K562 (cell line): ENCODE data around the gene SSU72. TPM values are rescaled to one million over a fixed set of nuclear protein-coding genes. Genes with fewer than 3 reads are reported as not detected.
"Not testable (repeated sequence)": the region's sequence is repeated elsewhere in the genome, so short reads cannot be mapped to it uniquely, and the experiment has no call there.

Experiments used
- ATAC-seq: fragments of 200-7000 bp; cut with Tn5 transposase; 3 replicates; pipeline ENCODE4 v1.9.1; 2020; ENCODE audit warnings: moderate library complexity
- BruUV-seq: library from RNA; stranded (reverse); fragments of 400-500 nt; replicated peaks from 2 replicates; lab custom pipeline; 2021; lab: Mats Ljungman, UMichigan
- CTCF ChIA-PET: fragments of 300-600 bp; formaldehyde crosslinking; extraction: SDS; loops from one replicate; lab custom pipeline; 2021; ENCODE audit warnings: low intra/inter-chr PET ratio; lab: Yijun Ruan, JAX
- POLR2A ChIA-PET: fragments of 300-600, 350-650 bp; sonication (Branson Sonifier 250); formaldehyde crosslinking; extraction: SDS; loops from one replicate; lab custom pipeline; 2021; ENCODE audit warnings: antibody characterized with exemption, inconsistent platforms; lab: Yijun Ruan, JAX
- DNase-seq, 4 experiments: peaks; one replicate each; pipeline versions ENCODE4 v3.0.0 to v3.0.0-alpha.2; 2011 to 2018; ENCODE audit warnings: low spot score in 3 of 4, mixed read lengths in 3 of 4; ENCODE audit errors: extremely low read depth in 1 of 4
- FAIRE-seq: peaks from 2 replicates; lab custom pipeline; 2011; peaks lifted over from hg19 to GRCh38; lab: Jason Lieb, UNC
- H2AFZ ChIP-seq: 2 replicates; pipeline ENCODE4 v1.6.0; 2011; ENCODE audit warnings: low read depth, low read length, control low read depth, inconsistent platforms
- H3K27ac ChIP-seq: fragments of 200-600 bp; 3 replicates; pipeline ENCODE4 v1.8.0; 2011; ENCODE audit warnings: low read depth, mild to moderate bottlenecking, control low read depth, inconsistent platforms, low read length, moderate library complexity, mixed read lengths; ENCODE audit errors: extremely low read depth
- H3K27me3 ChIP-seq, 2 experiments: fragments of 300-600 bp in 1 of 2; 2 replicates in 1 of 2; 3 replicates in 1 of 2; pipeline versions ENCODE4 v1.6.0 to v1.8.0; 2011; ENCODE audit warnings: inconsistent platforms in 2 of 2, low read length in 2 of 2, mild to moderate bottlenecking in 1 of 2, mixed read lengths in 1 of 2, moderate library complexity in 1 of 2; ENCODE audit not compliant: control insufficient read depth in 2 of 2, insufficient read depth in 2 of 2
- H3K36me3 ChIP-seq: fragments of 300-600 bp; 3 replicates; pipeline ENCODE4 v1.8.0; 2011; ENCODE audit warnings: mild to moderate bottlenecking, low read length, inconsistent platforms; ENCODE audit not compliant: control insufficient read depth, insufficient read depth
- H3K4me1 ChIP-seq, 2 experiments: fragments of 200-600 bp in 1 of 2; replicated peaks in 1 of 2; 2 replicates in 1 of 2; 3 replicates in 1 of 2; pipeline versions ENCODE4 v1.5.1 to v1.8.0; 2011; ENCODE audit warnings: inconsistent platforms in 2 of 2, low read length in 2 of 2, mild to moderate bottlenecking in 1 of 2, mixed read lengths in 1 of 2, moderate library complexity in 1 of 2; ENCODE audit not compliant: control insufficient read depth in 2 of 2, insufficient read depth in 2 of 2
- H3K4me2 ChIP-seq: 2 replicates; pipeline ENCODE4 v1.6.1; 2011; ENCODE audit warnings: low read length, control low read depth, inconsistent platforms, mixed read lengths; ENCODE audit not compliant: insufficient read depth
- H3K4me3 ChIP-seq: fragments of 200-600 bp; sonication (generic), shearing (Covaris generic); 2 replicates; pipeline ENCODE4 v1.5.1; 2016; ENCODE audit warnings: control low read depth, inconsistent platforms
- H3K79me2 ChIP-seq: fragments of 200-600 bp; 3 replicates; pipeline ENCODE4 v1.8.0; 2011; ENCODE audit warnings: low read length, inconsistent platforms; ENCODE audit not compliant: control insufficient read depth, insufficient read depth
- H3K9ac ChIP-seq, 2 experiments: 2 replicates each; pipeline versions ENCODE4 v1.6.0 to v1.6.1; 2011; ENCODE audit warnings: low read depth in 2 of 2, low read length in 2 of 2, control low read depth in 1 of 2, inconsistent platforms in 1 of 2, mild to moderate bottlenecking in 1 of 2, mixed read lengths in 1 of 2; ENCODE audit not compliant: insufficient read depth in 1 of 2
- H3K9me1 ChIP-seq: one replicate; pipeline ENCODE4 v1.6.0; 2011; ENCODE audit warnings: inconsistent platforms, mild to moderate bottlenecking, low read length, moderate library complexity; ENCODE audit not compliant: control insufficient read depth, insufficient read depth
- H3K9me3 ChIP-seq: replicated peaks from 2 replicates; pipeline ENCODE4 v1.5.1; 2011; ENCODE audit warnings: low read depth, low read length, inconsistent platforms; ENCODE audit not compliant: control insufficient read depth, insufficient read depth
- H4K20me1 ChIP-seq: replicated peaks from 2 replicates; pipeline ENCODE4 v1.6.1; 2011; ENCODE audit warnings: low read length, inconsistent platforms, mixed read lengths; ENCODE audit not compliant: control insufficient read depth, insufficient read depth
- ARID1B ChIP-seq: fragments of 450-650 bp; IDR thresholded peaks from 2 replicates; pipeline ENCODE4 v1.6.1; 2016; ENCODE audit warnings: antibody characterized with exemption, mild to moderate bottlenecking, inconsistent platforms
- BRD9 ChIP-seq: fragments of 450-650 bp; IDR thresholded peaks from 2 replicates; pipeline ENCODE4 v1.6.1; 2018; ENCODE audit warnings: low read depth; ENCODE audit not compliant: partially characterized antibody
- CBFA2T2 ChIP-seq: fragments of 450-650 bp; conservative IDR thresholded peaks from 2 replicates; pipeline ENCODE4 v1.6.1; 2017; ENCODE audit warnings: mild to moderate bottlenecking
- CHAMP1 ChIP-seq: fragments of 450-650 bp; IDR thresholded peaks from 2 replicates; pipeline ENCODE4 v1.6.1; 2016; ENCODE audit warnings: mild to moderate bottlenecking
- ETV1 ChIP-seq: fragments of 450-650 bp; conservative IDR thresholded peaks from 2 replicates; pipeline ENCODE4 v1.6.1; 2016; ENCODE audit warnings: missing genetic modification characterization, control low read depth, low read depth, missing compliant biosample characterization
- GABPB1 ChIP-seq: sonication (generic); formaldehyde crosslinking; IDR thresholded peaks from 2 replicates; pipeline ENCODE4 v1.8.0; 2022; ENCODE audit warnings: mild to moderate bottlenecking, missing genetic modification reagents
- KDM1A ChIP-seq, 2 experiments: fragments of 450-650 bp; IDR thresholded peaks; 2 replicates each; pipeline ENCODE4 v1.6.1; 2016; ENCODE audit warnings: mild to moderate bottlenecking in 2 of 2
- MAX ChIP-seq: sonication (generic); formaldehyde crosslinking; IDR thresholded peaks from 2 replicates; pipeline ENCODE4 v1.9.0; 2022; ENCODE audit warnings: mild to moderate bottlenecking, missing genetic modification reagents
- MEIS2 ChIP-seq: fragments of 450-650 bp; IDR thresholded peaks from 2 replicates; pipeline ENCODE4 v1.6.1; 2014; ENCODE audit warnings: mild to moderate bottlenecking; ENCODE audit not compliant: partially characterized antibody
- NR2C2 ChIP-seq, 2 experiments: fragments of 200-800 bp in 1 of 2; sonication (Bioruptor generic) in 1 of 2; sonication (generic) in 1 of 2; formaldehyde crosslinking in 1 of 2; IDR thresholded peaks; 2 replicates each; pipeline versions ENCODE4 v1.6.1 to v1.8.0; 2016 to 2022; ENCODE audit warnings: mild to moderate bottlenecking in 1 of 2, missing compliant biosample characterization in 1 of 2, missing genetic modification characterization in 1 of 2, missing genetic modification reagents in 1 of 2
- RAD21 ChIP-seq, 2 experiments: fragments of 250-450 bp in 1 of 2; fragments of 450-650 bp in 1 of 2; sonication (Bioruptor Pico) in 1 of 2; formaldehyde crosslinking in 1 of 2; IDR thresholded peaks in 1 of 2; conservative IDR thresholded peaks in 1 of 2; 2 replicates each; pipeline versions ENCODE4 v1.4.0 to v1.8.0; 2020 to 2022; ENCODE audit warnings: mild to moderate bottlenecking in 2 of 2, moderate library complexity in 1 of 2
- SMARCA4 ChIP-seq: fragments of 450-650 bp; IDR thresholded peaks from 2 replicates; pipeline ENCODE4 v1.6.1; 2016
- TARDBP ChIP-seq: fragments of 450-650 bp; IDR thresholded peaks from 2 replicates; pipeline ENCODE4 v1.6.1; 2016
- TOE1 ChIP-seq, 2 experiments: fragments of 450-650 bp in 1 of 2; sonication (generic) in 1 of 2; formaldehyde crosslinking in 1 of 2; IDR thresholded peaks; 2 replicates each; pipeline versions ENCODE4 v1.7.1 to v1.8.0; 2016 to 2022; ENCODE audit warnings: borderline replicate concordance in 2 of 2, mild to moderate bottlenecking in 2 of 2, antibody characterized with exemption in 1 of 2, inconsistent platforms in 1 of 2, low read depth in 1 of 2, missing genetic modification reagents in 1 of 2, moderate library complexity in 1 of 2
- ZNF175 ChIP-seq: fragments of 200-800 bp; sonication (Bioruptor generic); IDR thresholded peaks from 2 replicates; pipeline ENCODE4 v1.6.1; 2016; ENCODE audit warnings: low read depth, mild to moderate bottlenecking, missing genetic modification characterization, missing compliant biosample characterization
- ZNF263 ChIP-seq: sonication (generic); formaldehyde crosslinking; IDR thresholded peaks from 2 replicates; pipeline ENCODE4 v1.8.0; 2022; ENCODE audit warnings: mild to moderate bottlenecking, missing genetic modification reagents, borderline replicate concordance
- WGBS: fragments of 100-300 bp; shearing (Covaris generic); methylation state at CpG from one replicate; pipeline ENCODE4 v1.1.6; 2016; ENCODE audit warnings: low coverage, mixed read lengths; ENCODE audit not compliant: insufficient coverage; ENCODE audit errors: missing lambda C conversion rate; 5-methylcytosine and 5-hydroxymethylcytosine counted together
- in situ Hi-C: fragments of 300-500 bp; cut with MboI; formaldehyde crosslinking; loops from 4 replicates; pipeline ENCODE4 v1.15.0; 2018; ENCODE audit warnings: inconsistent platforms, mixed read lengths
- intact Hi-C: fragments of 100-400 bp; cut with micrococcal nuclease; formaldehyde crosslinking; loops from 2 replicates; pipeline ENCODE4 v1.14.2; 2022
- polyA plus RNA-seq, 8 experiments: library from polyadenylated mRNA; depleted of rRNA in 4 of 8; stranded (reverse) in 5 of 8; unstranded in 3 of 8; fragments of >200 nt; fragmentation: Nextera tagmentation in 2 of 8; fragmentation: Illumina TruSeq in 1 of 8; extraction: Ambion mirVana in 2 of 8; extraction: Trizol in 1 of 8; gene quantifications; 2 replicates each; pipeline versions ENCODE4 v1.2.1 to v1.2.3, GENCODE V29; 2011 to 2014; ENCODE audit warnings: inconsistent platforms in 1 of 8, missing spikeins in 1 of 8
- total RNA-seq, 7 experiments: library from RNA; depleted of rRNA in 6 of 7; stranded (reverse); fragments of >200 nt in 6 of 7; fragmentation: Illumina TruSeq in 2 of 7; extraction: Trizol in 2 of 7; gene quantifications; 2 replicates each; pipeline versions ENCODE4 v1.2.1 to v1.2.3, GENCODE V29; 2011 to 2021; ENCODE audit warnings: low replicate concordance in 1 of 7

Gene SSU72
- total and polyA plus RNA-seq, 9 of the 15 experiments (the other 6 are each of a cell fraction or from before 2014, with no cell fraction given): 70.8 to 201 (median 94.6) TPM

GRCh38 chr1:1505366-1505798 lies 69.3 kb downstream of the SSU72 start (continued):
- TF ChIP-seq GABPB1 (peak; percentile 58; the same call in 1 of the 2 replicates), SMARCA4 (0 out of 2 replicates have a peak, but pooled peaks have one; percentile 4), RAD21 (CRISPR knock-in tag; conservative IDR thresholded peaks at IDR 0.05 in 1 of 2, IDR thresholded peaks at IDR 0.05 in 1 of 2) (peak; percentile 68 to 76), ETV1 (peak; percentile 94), TOE1 (IDR thresholded peaks at IDR 0.05; ENCODE audit: borderline replicate concordance) (peak; percentile 50; the same call in 1 of the 2 replicates)
- TF ChIP-seq TOE1 (CRISPR knock-in tag; IDR thresholded peaks at IDR 0.05; ENCODE audit: borderline replicate concordance, low read depth): not testable (repeated sequence)

GRCh38 chr1:1504777-1505365 lies 69.8 kb downstream of the SSU72 start:
- BruUV-seq; H3K79me2 ChIP-seq; H3K4me3 ChIP-seq; H3K36me3 ChIP-seq; H3K27me3 ChIP-seq; in situ Hi-C loops; FAIRE-seq; H4K20me1 ChIP-seq; H3K9me3 ChIP-seq; H3K9me1 ChIP-seq; TF ChIP-seq NR2C2 (tag; IDR thresholded peaks at IDR 0.05): not testable (repeated sequence)
- Histone ChIP-seq H3K27ac (peak overlapping the region; percentile 74), H3K4me2 (peak overlapping the region; percentile 67), H3K9ac (peak overlapping the region; percentile 48 to 65; a peak in 3 of 4 replicates), H3K4me1 (peaks cover 8 to 13% of the 10 kb centered on the region in 2 experiments; a peak in 3 of 5 replicates), H2AFZ (peak overlapping the region; percentile 69)
- ChIA-PET CTCF (interaction anchor here (1.4 kb wide), 1 partner anchor 155 kb away, joined by 5 read pairs; the partner anchor contains the start of gene DVL1), POLR2A (interaction anchor here (0.6 to 2.0 kb wide), 6 partner anchors 13 to 130 kb away, joined by 3 to 11 read pairs (median 4); partner anchors contain the start of gene AURKAIP1)
- DNase-seq (peak; percentile 40 to 81 (median 47)), ATAC-seq (peak; percentile 78)
- intact Hi-C loops: loop anchor here (10.0 kb wide), 1 partner anchor 130 kb away; the partner anchor contains the start of gene AURKAIP1
- WGBS: 30% methylated on average over 16 of the region's 16 CpGs
- TF ChIP-seq KDM1A (IDR thresholded peaks at IDR 0.05) (peak; percentile 17 to 41; a peak in 1 of 4 replicates), CBFA2T2 (peak; percentile 78), TARDBP (peak; percentile 74; the same call in 1 of the 2 replicates), MAX (CRISPR knock-in tag) (peak; percentile 64; the same call in 1 of the 2 replicates), BRD9 (peak; percentile 62), ZNF263 (CRISPR knock-in tag) (peak; percentile 43; the same call in 1 of the 2 replicates), CHAMP1 (peak; percentile 24; the same call in 1 of the 2 replicates), MEIS2 (peak; percentile 86), NR2C2 (CRISPR knock-in tag; IDR thresholded peaks at IDR 0.05) (peak; percentile 46; the same call in 1 of the 2 replicates), ZNF175 (0 out of 2 replicates have a peak, but pooled peaks have one; percentile 20), ARID1B (peak; percentile 51; the same call in 1 of the 2 replicates)
